OCI-LY1 (cell line): ENCODE measurements around the gene CDH13.

Experiments used
- CTCF ChIP-seq: fragments of 200-600 bp; sonication (generic), shearing (Covaris generic); IDR thresholded peaks from 2 replicates; pipeline ENCODE4 v1.5.1; 2017; ENCODE audit warnings: mild to moderate bottlenecking, antibody characterized with exemption, low read length, moderate library complexity, mixed read lengths
- EZH2 ChIP-seq: fragments of 200-600 bp; sonication (generic), shearing (Covaris generic); IDR thresholded peaks from 2 replicates; pipeline ENCODE4 v1.8.0; 2017; ENCODE audit warnings: borderline replicate concordance, mixed run types, mild to moderate bottlenecking, antibody characterized with exemption, low read length, moderate library complexity, mixed read lengths

DNA sequence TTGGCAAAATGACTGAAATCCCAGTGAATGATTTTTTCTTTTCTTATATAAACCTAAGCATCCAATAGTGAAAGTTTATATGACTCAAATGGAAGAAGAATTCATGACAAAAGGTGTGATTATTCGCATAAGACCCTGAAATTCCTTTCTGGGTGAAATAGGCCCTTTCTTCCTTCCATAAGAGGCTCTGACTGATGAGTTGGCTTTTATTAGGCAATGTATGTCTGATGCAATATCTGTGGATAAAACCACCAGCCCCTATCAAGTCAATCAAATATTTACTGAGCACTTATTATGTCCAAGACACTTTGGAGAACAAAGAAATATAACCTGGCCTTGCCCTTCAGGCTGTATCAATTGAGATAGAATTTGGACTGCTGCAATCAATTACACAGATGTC lies 316.6 kb downstream of the CDH13 start:
- TF ChIP-seq CTCF, result no peak
- no peak for TF ChIP-seq EZH2
